ENCODE results near the gene NPEPPS. TPM values are rescaled to one million over a fixed set of nuclear protein-coding genes. Genes with fewer than 3 reads are reported as not detected.
A peak's percentile ranks its signal among the peaks of the same experiment; 100 is the strongest.

Gene NPEPPS
- total and polyA plus RNA-seq, 2 of the 13 experiments (the other 11 are each of a cell fraction or from before 2014, with no cell fraction given): 53.5 to 127 TPM

DNA sequence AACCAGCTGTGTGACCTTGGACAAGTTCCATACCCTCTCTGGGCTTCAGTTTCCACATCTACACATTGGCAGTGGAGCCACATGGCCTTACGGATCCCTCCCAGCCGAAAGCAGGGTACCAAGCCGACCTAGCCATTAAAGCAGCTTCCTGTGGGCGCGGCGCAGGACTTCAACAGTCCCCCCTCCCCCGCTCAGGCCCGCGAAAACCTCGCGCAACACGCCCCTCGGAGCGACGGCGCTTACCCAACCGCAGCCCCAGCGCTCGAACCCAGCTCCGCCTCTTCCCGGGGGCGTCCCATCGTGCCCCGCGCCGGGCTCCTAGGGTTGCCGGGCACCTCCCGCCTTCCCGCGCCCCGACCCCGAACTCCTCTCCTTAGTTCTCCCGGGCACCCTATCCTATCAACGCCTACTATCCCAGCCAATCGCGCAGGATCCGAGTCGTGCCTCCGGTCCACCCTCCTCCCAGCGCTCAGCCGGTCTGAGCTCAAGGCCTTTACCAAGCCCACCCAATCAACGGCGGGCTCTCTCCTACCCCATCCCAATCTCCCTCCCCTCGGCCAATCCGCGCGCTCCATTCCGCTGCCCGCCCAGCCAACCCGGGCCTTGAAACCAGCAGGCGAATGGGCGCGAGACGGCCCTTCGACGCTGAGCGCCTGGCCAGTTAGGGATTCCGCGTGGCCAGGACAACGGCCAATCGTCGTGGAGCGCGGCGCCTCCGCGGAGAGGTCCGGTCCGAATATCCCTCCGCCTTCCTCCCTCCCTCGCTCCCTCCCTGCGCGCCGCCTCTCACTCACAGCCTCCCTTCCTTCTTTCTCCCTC lies 118.5 kb downstream of the NPEPPS start, which contains the start of gene KPNB1 (continued):
- TF ChIP-seq, protein P1, sequence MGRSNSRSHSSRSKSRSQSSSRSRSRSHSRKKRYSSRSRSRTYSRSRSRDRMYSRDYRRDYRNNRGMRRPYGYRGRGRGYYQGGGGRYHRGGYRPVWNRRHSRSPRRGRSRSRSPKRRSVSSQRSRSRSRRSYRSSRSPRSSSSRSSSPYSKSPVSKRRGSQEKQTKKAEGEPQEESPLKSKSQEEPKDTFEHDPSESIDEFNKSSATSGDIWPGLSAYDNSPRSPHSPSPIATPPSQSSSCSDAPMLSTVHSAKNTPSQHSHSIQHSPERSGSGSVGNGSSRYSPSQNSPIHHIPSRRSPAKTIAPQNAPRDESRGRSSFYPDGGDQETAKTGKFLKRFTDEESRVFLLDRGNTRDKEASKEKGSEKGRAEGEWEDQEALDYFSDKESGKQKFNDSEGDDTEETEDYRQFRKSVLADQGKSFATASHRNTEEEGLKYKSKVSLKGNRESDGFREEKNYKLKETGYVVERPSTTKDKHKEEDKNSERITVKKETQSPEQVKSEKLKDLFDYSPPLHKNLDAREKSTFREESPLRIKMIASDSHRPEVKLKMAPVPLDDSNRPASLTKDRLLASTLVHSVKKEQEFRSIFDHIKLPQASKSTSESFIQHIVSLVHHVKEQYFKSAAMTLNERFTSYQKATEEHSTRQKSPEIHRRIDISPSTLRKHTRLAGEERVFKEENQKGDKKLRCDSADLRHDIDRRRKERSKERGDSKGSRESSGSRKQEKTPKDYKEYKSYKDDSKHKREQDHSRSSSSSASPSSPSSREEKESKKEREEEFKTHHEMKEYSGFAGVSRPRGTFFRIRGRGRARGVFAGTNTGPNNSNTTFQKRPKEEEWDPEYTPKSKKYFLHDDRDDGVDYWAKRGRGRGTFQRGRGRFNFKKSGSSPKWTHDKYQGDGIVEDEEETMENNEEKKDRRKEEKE (IDR thresholded peaks at IDR 0.05): no peak
- peak; percentile 61 for TF ChIP-seq TMF1 (CRISPR knock-in tag; IDR thresholded peaks at IDR 0.05; ENCODE audit: low read depth)
- TF ChIP-seq, protein P2, sequence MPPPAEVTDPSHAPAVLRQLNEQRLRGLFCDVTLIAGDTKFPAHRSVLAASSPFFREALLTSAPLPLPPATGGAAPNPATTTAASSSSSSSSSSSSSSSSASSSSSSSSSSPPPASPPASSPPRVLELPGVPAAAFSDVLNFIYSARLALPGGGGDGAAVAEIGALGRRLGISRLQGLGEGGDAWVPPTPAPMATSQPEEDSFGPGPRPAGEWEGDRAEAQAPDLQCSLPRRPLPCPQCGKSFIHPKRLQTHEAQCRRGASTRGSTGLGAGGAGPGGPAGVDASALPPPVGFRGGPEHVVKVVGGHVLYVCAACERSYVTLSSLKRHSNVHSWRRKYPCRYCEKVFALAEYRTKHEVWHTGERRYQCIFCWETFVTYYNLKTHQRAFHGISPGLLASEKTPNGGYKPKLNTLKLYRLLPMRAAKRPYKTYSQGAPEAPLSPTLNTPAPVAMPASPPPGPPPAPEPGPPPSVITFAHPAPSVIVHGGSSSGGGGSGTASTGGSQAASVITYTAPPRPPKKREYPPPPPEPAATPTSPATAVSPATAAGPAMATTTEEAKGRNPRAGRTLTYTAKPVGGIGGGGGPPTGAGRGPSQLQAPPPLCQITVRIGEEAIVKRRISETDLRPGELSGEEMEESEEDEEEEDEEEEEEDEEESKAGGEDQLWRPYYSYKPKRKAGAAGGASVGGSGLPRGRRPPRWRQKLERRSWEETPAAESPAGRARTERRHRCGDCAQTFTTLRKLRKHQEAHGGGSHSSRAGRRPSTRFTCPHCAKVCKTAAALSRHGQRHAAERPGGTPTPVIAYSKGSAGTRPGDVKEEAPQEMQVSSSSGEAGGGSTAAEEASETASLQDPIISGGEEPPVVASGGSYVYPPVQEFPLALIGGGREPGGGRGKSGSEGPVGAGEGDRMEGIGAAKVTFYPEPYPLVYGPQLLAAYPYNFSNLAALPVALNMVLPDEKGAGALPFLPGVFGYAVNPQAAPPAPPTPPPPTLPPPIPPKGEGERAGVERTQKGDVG (CRISPR knock-in tag; IDR thresholded peaks at IDR 0.05; ENCODE audit: borderline replicate concordance): 0 out of 2 replicates have a peak, but pooled peaks have one; percentile 26
- TF ChIP-seq, protein P3, sequence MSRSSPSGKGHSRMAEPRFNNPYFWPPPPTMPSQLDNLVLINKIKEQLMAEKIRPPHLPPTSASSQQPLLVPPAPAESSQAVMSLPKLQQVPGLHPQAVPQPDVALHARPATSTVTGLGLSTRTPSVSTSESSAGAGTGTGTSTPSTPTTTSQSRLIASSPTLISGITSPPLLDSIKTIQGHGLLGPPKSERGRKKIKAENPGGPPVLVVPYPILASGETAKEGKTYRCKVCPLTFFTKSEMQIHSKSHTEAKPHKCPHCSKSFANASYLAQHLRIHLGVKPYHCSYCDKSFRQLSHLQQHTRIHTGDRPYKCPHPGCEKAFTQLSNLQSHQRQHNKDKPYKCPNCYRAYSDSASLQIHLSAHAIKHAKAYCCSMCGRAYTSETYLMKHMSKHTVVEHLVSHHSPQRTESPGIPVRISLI (CRISPR knock-in tag; IDR thresholded peaks at IDR 0.05; ENCODE audit: borderline replicate concordance): peak; percentile 68; the same call in 1 of the 2 replicates
- peak; percentile 62; the same call in 1 of the 2 replicates for TF ChIP-seq ZNF678 (CRISPR knock-in tag; IDR thresholded peaks at IDR 0.05)
- no peak for TF ChIP-seq IKZF1 (IDR thresholded peaks at IDR 0.05)
- TF ChIP-seq, protein P4, sequence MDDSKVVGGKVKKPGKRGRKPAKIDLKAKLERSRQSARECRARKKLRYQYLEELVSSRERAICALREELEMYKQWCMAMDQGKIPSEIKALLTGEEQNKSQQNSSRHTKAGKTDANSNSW (CRISPR knock-in tag; IDR thresholded peaks at IDR 0.05; ENCODE audit: borderline replicate concordance): peak; percentile 96; the same call in 1 of the 2 replicates
- TF ChIP-seq SRSF1 (optimal IDR thresholded peaks at IDR 0.05; ENCODE audit: low read depth, low read length): peak; percentile 91
- TF ChIP-seq MBNL3 (CRISPR knock-in tag; conservative IDR thresholded peaks at IDR 0.05): no peak
- TF ChIP-seq, protein P5, sequence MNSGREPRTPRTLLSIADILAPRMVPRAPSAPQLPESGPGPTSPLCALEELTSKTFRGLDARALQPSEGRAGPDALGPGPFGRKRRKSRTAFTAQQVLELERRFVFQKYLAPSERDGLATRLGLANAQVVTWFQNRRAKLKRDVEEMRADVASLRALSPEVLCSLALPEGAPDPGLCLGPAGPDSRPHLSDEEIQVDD (CRISPR knock-in tag; IDR thresholded peaks at IDR 0.05; ENCODE audit: borderline replicate concordance): peak; percentile 98
- TF ChIP-seq, protein P6, sequence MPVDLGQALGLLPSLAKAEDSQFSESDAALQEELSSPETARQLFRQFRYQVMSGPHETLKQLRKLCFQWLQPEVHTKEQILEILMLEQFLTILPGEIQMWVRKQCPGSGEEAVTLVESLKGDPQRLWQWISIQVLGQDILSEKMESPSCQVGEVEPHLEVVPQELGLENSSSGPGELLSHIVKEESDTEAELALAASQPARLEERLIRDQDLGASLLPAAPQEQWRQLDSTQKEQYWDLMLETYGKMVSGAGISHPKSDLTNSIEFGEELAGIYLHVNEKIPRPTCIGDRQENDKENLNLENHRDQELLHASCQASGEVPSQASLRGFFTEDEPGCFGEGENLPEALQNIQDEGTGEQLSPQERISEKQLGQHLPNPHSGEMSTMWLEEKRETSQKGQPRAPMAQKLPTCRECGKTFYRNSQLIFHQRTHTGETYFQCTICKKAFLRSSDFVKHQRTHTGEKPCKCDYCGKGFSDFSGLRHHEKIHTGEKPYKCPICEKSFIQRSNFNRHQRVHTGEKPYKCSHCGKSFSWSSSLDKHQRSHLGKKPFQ (CRISPR knock-in tag; IDR thresholded peaks at IDR 0.05; ENCODE audit: insufficient replicate concordance): peak; percentile 61
- TF ChIP-seq ARNTL (CRISPR knock-in tag; IDR thresholded peaks at IDR 0.05): peak; percentile 86
- TF ChIP-seq MTF2 (CRISPR knock-in tag; IDR thresholded peaks at IDR 0.05; ENCODE audit: borderline replicate concordance): no peak; the same call in 1 of the 2 replicates
- TF ChIP-seq DNMT1 (CRISPR knock-in tag; IDR thresholded peaks at IDR 0.05): peak; percentile 92; the same call in 1 of the 2 replicates
- peak; percentile 12; the same call in 1 of the 2 replicates for TF ChIP-seq ZNF614 (CRISPR knock-in tag; IDR thresholded peaks at IDR 0.05; ENCODE audit: borderline replicate concordance)
- peak; percentile 82 for TF ChIP-seq KLF11 (CRISPR knock-in tag; IDR thresholded peaks at IDR 0.05)
- TF ChIP-seq ZNF761 (CRISPR knock-in tag; conservative IDR thresholded peaks at IDR 0.05): peak; percentile 92
- no peak for TF ChIP-seq FOXK2 (IDR thresholded peaks at IDR 0.05)
- TF ChIP-seq ZNF792 (CRISPR knock-in tag; IDR thresholded peaks at IDR 0.05): peak; percentile 85
- TF ChIP-seq ZSCAN25 (CRISPR knock-in tag; IDR thresholded peaks at IDR 0.05): peak; percentile 94
